ENCODE results near the gene ARID3B. TPM values are rescaled to one million over a fixed set of nuclear protein-coding genes. Genes with fewer than 3 reads are reported as not detected.

Gene ARID3B
- total and polyA plus RNA-seq, 2 of the 13 experiments (the other 11 are each of a cell fraction or from before 2014, with no cell fraction given), result 5.3 to 12.8 TPM

DNA sequence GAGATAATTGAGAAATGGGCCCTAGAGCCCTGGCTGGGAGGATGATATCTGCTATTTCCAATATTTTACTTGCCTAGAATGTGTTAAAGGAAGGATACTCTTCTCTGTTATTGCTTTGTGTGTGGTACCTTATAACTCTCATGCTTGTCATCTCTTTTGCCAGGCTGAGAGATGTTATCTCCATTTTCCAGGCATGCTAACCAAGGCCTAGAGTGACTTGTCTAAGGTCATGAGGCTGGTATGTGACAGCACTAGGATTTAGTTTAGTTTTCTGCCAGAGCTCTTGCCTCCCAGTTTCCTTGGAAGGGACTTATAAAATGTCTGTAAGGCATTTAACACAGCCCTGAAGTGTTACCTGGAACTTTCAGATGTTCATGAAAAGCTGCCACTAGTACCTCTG, 76.0 kb downstream of the ARID3B start (continued):
- TF ChIP-seq ZNF687 (CRISPR knock-in tag; IDR thresholded peaks at IDR 0.05), result no peak
- TF ChIP-seq ZNF607 (CRISPR knock-in tag; IDR thresholded peaks at IDR 0.05; ENCODE audit: borderline replicate concordance), result no peak
- TF ChIP-seq GTF2F1 (IDR thresholded peaks at IDR 0.05; ENCODE audit: low read length), result no peak
- no peak for TF ChIP-seq ZNF343 (CRISPR knock-in tag; IDR thresholded peaks at IDR 0.05)
- TF ChIP-seq, protein P1, sequence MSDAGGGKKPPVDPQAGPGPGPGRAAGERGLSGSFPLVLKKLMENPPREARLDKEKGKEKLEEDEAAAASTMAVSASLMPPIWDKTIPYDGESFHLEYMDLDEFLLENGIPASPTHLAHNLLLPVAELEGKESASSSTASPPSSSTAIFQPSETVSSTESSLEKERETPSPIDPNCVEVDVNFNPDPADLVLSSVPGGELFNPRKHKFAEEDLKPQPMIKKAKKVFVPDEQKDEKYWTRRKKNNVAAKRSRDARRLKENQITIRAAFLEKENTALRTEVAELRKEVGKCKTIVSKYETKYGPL (CRISPR knock-in tag; IDR thresholded peaks at IDR 0.05), result no peak
- TF ChIP-seq ATF3 (CRISPR knock-in tag; IDR thresholded peaks at IDR 0.05), result no peak
- TF ChIP-seq, protein P2, sequence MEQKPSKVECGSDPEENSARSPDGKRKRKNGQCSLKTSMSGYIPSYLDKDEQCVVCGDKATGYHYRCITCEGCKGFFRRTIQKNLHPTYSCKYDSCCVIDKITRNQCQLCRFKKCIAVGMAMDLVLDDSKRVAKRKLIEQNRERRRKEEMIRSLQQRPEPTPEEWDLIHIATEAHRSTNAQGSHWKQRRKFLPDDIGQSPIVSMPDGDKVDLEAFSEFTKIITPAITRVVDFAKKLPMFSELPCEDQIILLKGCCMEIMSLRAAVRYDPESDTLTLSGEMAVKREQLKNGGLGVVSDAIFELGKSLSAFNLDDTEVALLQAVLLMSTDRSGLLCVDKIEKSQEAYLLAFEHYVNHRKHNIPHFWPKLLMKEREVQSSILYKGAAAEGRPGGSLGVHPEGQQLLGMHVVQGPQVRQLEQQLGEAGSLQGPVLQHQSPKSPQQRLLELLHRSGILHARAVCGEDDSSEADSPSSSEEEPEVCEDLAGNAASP (CRISPR knock-in tag; IDR thresholded peaks at IDR 0.05; ENCODE audit: borderline replicate concordance), result no peak
- TF ChIP-seq RBM22 (optimal IDR thresholded peaks at IDR 0.05; ENCODE audit: low read length), result no peak
- TF ChIP-seq, protein P3, sequence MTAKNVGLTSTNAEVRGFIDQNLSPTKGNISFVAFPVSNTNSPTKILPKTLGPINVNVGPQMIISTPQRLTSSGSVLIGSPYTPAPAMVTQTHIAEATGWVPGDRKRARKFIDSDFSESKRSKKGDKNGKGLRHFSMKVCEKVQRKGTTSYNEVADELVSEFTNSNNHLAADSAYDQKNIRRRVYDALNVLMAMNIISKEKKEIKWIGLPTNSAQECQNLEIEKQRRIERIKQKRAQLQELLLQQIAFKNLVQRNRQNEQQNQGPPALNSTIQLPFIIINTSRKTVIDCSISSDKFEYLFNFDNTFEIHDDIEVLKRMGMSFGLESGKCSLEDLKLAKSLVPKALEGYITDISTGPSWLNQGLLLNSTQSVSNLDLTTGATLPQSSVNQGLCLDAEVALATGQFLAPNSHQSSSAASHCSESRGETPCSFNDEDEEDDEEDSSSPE (CRISPR knock-in tag; IDR thresholded peaks at IDR 0.05), result no peak
- TF ChIP-seq TBX2 (CRISPR knock-in tag; IDR thresholded peaks at IDR 0.05; ENCODE audit: borderline replicate concordance), result no peak
- TF ChIP-seq ZFP1 (CRISPR knock-in tag; IDR thresholded peaks at IDR 0.05), result no peak
- TF ChIP-seq, protein P4, sequence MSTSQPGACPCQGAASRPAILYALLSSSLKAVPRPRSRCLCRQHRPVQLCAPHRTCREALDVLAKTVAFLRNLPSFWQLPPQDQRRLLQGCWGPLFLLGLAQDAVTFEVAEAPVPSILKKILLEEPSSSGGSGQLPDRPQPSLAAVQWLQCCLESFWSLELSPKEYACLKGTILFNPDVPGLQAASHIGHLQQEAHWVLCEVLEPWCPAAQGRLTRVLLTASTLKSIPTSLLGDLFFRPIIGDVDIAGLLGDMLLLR (CRISPR knock-in tag; IDR thresholded peaks at IDR 0.05), result no peak

Measured in HepG2 (cell line).